WTC11 (cell line): ENCODE results near the gene ARIH1.

Experiments used
- ATF6 ChIP-seq: sonication (generic); formaldehyde crosslinking; IDR thresholded peaks from 2 replicates; pipeline ENCODE4 v1.8.1; 2023; ENCODE audit warnings: mild to moderate bottlenecking, missing genetic modification reagents
- CREM ChIP-seq: sonication (generic); formaldehyde crosslinking; IDR thresholded peaks from 2 replicates; pipeline ENCODE4 v1.8.1; 2022; ENCODE audit warnings: mild to moderate bottlenecking, missing genetic modification reagents, moderate library complexity
- NFE2L1 ChIP-seq: sonication (generic); formaldehyde crosslinking; IDR thresholded peaks from 2 replicates; pipeline ENCODE4 v1.8.1; 2023; ENCODE audit warnings: missing genetic modification reagents
- OVOL2 ChIP-seq: fragments of 250-450 bp; sonication (Bioruptor Pico); IDR thresholded peaks from 2 replicates; pipeline ENCODE4 v1.9.0; 2021; ENCODE audit warnings: mild to moderate bottlenecking, borderline replicate concordance
- TF ChIP-seq, protein P1 (sequence below): fragments of 200-600 bp; IDR thresholded peaks from 2 replicates; pipeline ENCODE4 v1.8.0; 2022; ENCODE audit warnings: antibody characterized with exemption
- TF ChIP-seq, protein P2 (sequence below): sonication (generic); formaldehyde crosslinking; IDR thresholded peaks from 2 replicates; pipeline ENCODE4 v1.8.0; 2022; ENCODE audit warnings: mild to moderate bottlenecking, missing genetic modification reagents

DNA sequence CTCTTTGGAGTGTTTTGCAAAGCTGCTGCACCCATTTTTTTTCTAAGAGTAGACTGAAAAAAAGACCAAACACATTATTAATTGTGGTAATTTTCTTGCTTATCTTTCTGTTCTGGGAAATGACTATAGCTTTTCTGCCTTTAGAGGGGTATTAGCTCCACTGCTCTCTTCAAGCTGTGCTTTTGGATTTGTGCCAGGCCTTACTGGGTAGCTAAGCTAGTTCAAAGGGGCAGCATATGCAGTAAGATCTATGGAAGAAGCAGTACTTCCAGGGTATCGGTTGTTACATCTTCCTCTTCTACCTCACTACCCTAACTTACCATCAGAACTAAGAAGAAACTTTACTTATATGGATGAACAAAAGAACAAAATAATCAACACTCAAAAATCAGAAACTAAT, 28.7 kb upstream of the ARIH1 start:
- TF ChIP-seq, protein P1, sequence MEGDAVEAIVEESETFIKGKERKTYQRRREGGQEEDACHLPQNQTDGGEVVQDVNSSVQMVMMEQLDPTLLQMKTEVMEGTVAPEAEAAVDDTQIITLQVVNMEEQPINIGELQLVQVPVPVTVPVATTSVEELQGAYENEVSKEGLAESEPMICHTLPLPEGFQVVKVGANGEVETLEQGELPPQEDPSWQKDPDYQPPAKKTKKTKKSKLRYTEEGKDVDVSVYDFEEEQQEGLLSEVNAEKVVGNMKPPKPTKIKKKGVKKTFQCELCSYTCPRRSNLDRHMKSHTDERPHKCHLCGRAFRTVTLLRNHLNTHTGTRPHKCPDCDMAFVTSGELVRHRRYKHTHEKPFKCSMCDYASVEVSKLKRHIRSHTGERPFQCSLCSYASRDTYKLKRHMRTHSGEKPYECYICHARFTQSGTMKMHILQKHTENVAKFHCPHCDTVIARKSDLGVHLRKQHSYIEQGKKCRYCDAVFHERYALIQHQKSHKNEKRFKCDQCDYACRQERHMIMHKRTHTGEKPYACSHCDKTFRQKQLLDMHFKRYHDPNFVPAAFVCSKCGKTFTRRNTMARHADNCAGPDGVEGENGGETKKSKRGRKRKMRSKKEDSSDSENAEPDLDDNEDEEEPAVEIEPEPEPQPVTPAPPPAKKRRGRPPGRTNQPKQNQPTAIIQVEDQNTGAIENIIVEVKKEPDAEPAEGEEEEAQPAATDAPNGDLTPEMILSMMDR, result no peak
- TF ChIP-seq, protein P2, sequence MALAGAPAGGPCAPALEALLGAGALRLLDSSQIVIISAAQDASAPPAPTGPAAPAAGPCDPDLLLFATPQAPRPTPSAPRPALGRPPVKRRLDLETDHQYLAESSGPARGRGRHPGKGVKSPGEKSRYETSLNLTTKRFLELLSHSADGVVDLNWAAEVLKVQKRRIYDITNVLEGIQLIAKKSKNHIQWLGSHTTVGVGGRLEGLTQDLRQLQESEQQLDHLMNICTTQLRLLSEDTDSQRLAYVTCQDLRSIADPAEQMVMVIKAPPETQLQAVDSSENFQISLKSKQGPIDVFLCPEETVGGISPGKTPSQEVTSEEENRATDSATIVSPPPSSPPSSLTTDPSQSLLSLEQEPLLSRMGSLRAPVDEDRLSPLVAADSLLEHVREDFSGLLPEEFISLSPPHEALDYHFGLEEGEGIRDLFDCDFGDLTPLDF (CRISPR knock-in tag), result no peak
- TF ChIP-seq ATF6 (CRISPR knock-in tag), result no peak
- TF ChIP-seq NFE2L1 (CRISPR knock-in tag), result no peak
- no peak for TF ChIP-seq OVOL2 (CRISPR knock-in tag)
- TF ChIP-seq CREM, result no peak
